HG03460 (cell line): ENCODE data around the gene MUC5AC.

ENCODE experiments used
- ATAC-seq: cut with Tn5 transposase; IDR thresholded peaks from one replicate; pipeline ENCODE4 v1.9.1; 2021; ENCODE audit not compliant: unreplicated experiment

The MUC5AC gene

DNA sequence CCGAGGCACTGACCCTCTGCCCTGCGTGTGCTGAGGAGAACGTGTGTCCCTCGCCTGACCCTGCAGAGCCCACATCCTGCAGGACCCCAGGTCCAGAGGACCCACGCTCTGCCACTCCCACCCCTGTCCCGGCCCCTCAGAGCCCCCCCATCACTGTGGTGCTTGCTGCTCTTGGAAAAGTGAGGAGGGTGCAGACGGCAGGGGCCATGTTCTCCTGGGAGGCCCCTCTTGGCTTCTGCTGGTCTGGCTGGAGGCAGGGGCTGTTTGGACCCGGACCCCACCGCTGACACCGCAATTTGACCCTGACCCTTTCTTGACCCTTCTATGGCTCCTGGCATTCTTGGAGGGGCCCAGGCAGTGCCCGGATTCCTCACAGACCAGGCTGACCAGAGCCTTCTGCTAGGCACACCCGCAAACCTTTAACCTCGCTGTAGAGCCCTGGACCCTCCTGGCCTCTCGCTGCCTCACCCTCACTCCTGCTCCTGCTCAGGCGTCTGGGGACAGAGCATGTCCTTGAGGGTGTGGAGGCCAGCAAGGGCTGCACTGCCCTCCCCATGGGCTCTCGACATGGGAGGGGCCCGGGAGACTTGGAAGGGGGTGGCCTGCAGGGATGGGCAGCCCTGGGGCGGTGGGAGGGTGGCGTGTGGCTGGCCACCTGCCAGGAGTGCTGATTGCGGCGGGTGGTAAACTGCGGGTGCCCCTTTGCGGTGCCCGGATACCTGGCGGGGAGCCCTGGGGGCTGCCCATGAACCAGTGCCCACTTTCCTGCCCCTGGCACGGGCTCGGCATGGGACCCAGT is 37.0 kb upstream of the MUC5AC start:
- no peak for ATAC-seq

DNA sequence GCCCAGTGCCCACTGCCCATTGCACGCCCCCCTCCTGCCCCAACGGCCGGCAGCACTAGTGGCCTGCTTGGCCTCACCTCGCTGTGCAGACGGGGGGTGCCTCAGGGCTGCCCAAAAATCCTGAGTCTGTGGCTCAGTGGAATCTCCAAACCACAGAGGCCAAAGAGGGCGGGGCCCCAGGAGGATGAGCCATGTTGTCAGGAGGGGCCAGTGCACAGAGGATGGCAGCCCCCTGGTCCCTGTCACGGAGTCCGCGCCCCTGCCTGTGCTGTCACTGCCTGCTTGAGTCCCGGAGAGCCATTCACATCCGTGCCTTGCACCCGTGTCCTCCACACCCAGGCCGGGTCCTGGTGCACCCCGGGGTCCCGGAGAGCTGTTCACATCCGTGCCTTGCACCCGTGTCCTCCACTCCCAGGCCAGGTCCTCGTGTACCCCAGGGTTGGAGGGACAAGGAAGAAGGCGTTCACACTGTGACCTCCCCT is 36.4 kb upstream of the MUC5AC start:
- ATAC-seq: no peak

DNA sequence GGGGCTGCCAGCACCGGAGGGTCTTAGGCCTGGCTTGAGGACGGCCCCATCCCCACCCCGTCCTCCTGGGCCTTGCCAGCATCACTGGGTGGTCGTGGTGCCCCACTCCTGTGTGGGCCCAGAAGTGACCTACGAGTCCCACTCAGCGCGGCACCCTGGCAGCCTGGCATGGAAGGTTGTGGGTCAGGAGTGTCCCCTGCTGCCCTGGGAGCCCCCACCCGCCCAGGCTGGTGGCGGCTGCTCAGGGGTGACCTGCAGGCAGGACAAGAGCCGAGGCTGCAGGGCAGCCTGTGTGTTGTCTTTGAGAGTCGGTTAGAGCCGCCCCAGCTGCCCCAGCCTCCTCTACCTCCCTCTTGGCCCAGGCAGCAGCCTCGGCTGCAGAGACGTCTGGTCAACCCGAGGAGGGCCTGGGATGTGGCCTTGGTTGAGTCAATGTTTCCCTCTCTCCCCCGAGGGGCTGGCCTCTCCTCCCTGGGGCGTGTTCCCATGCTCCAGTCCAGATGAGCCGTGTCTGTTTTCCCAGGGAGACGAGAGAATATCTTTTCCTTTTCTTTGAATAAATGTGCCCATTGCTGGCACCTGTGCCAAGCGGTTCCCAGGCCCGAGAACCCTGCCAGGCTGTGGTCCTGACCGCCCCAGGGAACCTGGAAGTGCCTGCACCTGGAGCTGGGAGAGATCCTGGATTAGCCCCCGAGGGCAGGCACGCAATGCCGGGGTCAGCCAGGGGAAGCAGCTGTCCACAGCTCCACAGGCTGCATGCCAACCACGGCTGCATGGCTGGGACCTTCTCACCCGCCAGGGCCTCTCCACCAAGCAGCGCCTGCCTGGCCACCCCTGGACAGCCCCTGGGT is 35.7 kb upstream of the MUC5AC start:
- no peak for ATAC-seq

DNA sequence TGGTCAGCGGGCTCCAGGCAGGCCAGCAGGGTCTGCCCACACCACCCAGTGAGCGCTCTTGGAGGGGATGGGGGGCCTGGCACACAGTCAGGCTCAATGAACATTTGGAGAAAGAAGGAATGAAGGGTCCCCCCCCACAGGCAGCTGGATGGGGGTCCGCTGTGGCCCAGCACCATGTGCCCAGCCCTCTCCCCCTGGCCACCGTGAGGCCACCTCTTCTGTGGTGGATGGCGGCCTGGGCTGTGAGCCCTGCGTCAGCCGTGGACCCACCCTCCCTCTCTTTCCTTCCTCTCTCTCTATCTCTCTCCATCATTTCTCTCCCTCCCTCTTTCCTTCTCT is 35.1 kb upstream of the MUC5AC start:
- ATAC-seq: no peak

DNA sequence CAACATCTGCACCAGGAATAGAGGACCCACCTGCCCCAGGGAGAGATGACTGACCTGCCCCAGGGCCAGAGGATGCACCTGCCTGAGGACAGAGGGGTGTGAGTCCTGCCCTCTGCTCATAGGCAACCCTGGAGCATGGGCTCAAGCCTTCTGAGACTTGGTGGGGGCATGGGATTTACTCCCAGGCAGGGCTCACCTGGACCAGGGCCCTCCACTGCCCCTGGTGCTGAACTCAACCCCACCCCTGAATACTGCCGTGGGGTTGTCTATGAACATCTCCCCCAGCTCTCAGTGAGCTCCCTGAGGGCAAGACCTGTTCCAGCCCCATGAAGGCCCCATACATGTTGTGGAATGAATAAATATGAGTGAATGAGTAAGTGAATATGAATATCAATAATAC is 33.8 kb upstream of the MUC5AC start:
- ATAC-seq: no peak

DNA sequence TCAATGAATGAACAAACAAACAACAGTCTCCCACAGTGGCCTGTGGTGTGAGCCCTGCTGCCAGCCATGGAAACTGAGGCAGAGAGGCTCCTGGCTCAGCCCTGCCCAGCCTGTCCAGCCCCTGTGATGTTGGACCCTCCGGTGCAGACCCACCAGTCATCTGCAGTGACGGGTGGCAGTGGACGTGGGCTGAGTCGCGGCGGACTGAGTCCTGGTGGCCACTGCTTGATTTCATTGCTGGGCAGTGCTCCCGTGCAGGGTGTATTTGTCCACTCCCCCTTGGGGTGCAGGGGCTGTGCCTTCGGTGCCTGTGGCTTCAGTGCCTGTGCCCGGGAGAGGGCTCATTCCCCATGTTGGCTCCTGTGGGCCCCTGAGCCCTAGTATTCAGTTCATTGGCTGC is 31.9 kb upstream of the MUC5AC start:
- no peak for ATAC-seq

DNA sequence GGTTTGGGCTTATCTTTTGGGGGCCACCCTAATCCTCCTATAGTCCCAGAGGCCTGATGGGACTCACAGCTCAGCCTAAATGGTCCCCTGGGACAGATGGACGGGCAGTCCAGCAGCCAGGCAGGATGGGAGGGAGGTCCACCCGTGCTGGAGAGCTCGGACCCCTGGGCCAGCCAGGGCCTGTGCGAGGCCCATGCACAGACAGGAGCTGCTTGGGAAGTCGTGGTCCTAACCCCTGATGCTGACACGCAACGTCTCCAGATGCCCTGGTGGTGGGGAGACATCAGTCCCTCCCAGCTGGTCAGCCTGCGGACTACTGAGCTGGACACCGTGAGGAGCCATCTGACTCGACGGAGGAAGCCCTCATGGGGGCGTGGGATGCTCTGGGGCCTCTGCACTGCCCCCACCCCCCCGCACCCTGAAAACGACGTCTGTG is 31.2 kb upstream of the MUC5AC start:
- ATAC-seq: no peak

DNA sequence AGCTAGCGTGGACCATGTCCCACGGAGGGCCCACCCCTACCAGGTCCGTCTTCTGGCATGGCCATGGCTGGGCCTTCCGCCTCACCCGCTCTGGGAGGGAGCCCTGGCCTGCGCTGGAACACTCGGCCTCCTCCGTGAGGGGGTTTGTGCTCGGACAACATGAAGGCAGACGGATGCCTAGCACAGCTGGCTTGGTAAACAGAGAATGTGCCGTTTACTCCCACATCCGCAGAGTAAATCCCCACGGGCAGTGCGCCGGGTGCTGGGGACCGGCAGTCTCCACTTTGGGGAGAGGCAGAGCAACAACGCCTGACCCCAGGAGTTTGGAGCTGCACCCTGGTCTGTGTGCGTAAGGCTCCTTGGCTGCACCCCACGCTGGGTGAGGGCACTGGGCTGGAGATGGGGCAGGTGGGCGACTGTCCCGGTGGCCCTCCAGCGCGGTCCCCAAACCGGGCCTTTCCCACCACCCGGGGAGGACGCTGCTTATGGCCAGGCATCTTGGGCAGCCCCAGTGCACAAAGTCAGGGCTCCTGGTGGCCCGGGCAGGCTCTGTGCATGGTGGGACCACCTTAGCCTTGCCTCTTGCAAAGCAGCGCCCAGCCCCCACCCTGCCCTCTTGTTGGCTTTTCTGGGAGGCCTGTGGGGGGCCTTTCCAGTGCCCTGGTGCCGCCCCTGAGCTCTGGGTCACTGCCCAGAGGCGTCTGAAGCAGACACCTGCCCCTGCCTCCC is 30.7 kb upstream of the MUC5AC start:
- ATAC-seq: no peak

DNA sequence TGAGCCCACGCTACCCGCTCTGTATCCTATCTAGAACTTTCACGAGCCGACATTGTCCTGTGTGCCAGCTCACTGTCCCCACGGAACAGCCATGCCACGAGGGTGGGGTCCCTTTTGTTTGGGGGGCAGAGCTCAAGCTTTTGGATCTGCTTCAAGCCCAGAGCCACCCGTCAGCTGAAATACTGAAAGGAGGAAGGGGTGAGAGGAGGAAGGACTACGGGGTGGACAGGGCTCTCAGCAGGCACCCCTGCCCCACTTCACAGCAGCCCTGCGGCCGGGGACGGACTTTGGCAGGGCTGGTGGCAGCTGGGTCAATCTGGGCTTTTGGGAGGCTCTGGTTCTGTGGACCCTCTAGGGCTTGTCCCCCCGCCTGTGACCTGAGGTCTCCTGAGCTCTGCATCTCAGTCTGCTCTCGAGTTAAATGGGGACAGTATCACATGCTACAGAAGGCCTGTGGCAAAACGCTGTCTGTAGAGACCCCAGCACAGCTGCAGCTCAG is 30.0 kb upstream of the MUC5AC start:
- ATAC-seq: no peak

DNA sequence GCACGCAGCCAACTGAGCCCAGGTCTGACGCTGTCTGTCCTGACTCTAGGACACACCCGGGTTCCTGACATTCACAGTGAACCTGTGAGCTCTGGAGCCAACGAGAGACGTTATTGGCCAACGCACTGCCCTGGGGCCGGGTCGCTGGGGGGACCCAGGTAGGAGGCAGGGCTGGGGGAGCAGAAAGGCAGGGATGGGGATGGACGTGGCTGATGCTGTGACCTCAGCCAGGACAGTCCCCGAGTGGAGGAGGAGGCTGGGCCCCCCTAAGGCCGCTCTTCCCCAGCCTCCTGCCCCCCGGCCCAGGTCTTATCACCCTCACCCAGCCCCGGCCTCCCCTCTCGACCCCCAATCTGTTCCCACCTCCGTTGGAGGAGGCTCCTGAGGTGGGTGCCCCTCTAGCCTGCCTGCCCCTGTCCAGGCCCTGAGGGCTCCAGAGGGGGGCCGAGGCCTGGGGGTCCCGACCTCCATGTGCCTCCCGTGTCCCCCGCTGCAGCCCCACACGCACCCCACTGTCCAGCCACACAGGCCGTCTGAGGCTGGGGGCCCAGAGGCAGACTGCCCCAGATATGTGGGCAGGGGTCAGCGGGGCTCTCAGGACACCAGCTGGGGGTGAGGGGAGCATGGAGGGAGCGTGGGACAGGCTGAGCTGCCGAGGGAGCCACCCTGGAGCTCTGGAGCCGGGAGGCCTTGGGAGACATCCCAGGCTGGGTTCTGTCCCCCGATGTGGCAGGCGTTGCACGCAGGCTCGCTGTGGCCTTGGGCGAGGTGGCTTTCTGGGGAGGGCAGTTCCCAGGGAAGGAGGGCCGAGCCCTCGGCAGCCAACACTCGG is 29.2 kb upstream of the MUC5AC start:
- no peak for ATAC-seq

DNA sequence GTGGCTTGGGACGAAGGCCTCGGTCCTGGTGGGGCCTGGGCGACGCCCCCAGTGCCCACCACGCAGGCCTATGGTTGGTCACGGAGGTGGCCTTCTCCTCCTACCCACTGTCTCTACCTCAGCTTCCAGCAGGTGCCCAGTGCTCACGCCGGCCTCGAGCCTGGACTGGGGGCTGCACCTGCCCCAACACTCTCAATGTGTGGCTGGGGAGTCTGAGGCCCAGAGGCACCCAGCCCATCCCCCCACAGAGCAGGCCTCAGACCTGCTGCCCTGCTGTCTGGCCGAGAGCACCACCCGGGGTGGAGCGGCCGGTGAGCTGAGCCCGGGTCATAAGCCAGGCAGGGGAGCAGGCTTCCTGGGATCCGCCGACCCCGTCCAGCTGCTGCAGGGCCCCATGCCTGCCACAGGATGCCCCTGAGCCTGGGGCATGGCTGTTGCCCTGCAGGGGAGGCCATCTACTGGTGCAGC is 28.6 kb upstream of the MUC5AC start:
- no peak for ATAC-seq

DNA sequence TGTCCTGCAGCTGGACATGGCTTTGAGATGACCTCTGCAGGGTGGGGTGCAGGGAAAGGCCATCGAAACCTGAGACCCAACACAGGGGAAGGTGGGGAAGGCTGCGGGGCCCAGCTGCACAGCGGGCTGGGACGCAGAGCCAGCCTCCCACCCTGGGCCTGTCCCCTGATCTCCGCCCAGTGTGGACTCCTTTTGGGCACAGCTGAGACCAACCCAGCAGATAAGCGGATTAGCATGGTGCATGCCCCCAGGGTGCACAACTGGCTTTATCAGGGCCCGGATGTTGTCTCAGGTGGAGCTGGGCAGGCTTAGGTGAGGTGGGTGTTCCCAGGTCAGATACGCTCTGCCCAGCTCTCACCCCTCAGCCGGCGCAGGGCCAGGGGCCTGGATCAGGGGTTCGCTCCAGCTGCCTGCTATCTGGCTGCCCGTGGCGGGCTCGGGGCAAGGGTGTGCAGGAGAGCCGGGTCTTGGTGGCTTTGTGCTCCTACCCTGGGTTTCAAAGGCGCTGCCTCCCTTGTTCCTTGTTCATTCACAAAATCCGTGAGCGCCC is 28.1 kb upstream of the MUC5AC start:
- no peak for ATAC-seq

DNA sequence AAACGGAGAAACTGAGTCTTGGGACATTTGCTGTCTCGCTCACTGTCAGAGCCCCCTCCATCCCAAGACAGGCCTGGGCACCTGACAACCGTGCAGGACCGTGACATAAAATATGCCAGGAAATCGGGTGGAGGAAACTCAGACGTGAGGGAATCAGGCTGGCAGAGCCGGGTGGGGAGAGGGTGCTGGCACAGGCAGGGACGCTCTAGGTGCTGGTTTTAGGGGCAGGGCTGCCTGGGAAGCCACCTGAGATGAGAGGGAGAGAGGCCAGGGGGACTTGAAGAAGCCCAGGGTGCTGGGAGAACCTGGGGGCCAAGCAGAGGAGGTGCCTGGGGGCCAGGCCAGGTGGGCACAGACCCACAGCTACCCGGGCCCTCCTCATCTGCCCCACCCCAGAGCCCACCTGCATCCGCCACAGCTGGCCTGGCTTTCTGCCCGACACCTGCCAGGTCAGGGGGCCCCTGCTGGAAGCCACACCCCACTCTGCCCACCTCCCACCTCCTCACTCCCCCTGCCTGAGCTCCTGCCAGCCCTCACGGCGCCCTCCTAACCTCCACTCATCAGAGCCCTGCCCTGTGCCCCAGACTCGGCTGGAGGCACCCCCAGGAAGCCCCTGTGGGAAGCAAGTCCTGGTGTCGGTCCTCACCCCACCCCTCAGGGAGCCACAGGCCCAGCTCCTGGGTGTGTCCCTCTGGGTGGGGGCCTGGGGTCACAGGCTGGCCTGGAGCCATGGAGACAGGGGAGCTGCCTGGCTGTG is 27.3 kb upstream of the MUC5AC start:
- no peak for ATAC-seq

DNA sequence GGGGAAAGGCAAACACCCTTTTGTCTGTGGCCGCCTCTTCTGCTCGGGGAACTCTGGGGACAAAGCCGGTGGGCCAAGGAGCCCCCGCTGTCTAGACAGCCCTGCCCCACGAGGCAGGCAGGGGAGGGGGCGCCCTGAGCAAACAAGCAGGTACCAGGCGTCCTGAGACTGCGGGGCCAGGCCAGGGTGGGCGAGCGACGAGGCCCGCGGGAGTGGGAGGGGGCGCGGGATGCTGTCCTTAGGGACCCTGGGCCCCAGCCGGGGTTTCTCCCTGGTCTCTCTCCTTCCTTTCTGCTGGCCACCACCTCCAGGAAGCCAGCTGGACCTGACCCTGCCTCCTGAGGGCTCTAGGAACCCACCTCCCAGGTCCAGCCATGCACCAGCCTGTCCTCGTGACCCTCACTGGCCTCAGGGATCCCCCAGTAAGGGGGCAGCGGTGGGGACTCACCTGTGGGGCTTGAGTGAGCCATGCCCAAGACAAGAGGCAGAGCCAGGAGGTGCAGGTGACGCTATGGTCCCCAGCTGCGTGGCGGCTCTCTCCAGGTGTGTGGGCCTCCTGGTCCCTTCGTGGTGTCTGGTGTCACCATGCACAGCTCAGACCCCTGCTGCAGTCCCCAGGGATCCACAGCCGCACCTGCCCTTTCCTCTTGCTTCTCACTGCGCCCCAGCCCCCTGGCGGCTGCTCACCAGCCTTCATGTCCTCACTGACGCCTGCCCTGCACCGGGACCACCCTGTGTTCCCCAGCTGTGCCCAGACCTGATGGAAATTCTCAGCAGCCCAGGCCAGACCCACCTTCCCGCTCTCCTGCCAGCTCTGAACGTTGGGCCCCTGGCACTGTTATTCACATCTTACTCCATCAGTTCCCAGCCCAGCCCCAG is 26.5 kb upstream of the MUC5AC start:
- ATAC-seq: no peak

DNA sequence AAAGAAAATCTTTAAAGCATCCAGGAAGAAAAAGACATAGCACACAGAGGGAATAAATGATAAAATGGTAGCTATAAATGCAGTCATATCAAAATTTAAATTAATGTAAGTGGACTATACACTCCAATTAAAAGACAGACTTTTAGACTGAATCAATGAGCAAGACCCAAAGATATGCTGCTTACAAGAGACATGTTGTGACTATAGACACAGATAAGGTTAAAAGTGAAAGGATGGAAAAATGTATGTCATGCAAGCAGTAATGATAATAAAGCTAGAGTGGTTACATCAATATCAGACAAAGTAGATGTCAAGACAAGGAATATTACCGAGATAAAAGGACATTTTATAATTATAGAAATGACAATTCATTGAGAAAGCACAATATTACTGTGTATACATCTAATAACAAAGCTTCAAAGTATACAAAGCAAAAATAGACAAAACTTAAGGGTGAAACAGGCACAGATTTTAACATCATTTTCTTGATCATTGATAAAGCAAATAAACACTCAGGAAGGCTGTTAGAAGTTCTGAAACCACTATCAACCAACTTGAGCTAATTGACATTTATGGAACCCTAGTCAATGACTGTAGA is 22.8 kb upstream of the MUC5AC start:
- no peak for ATAC-seq

DNA sequence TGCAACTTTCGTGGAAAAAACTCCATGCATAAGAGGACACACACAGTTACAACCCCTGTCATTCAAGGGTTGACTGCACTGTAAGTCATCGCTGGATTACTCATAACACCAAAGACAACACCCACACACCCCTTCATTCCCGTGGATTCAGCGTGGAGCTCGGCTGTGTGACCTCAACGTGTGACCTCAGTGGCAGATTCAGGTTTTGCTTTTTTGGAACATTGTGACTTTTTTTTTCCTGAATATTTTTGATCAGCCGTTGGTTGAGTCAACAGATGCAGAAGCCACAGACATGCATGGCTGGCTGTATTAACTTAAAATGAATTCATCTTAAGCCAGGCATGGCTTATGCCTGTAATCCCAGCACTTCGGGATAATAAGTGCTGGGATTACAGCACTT is 19.7 kb upstream of the MUC5AC start:
- no peak for ATAC-seq

DNA sequence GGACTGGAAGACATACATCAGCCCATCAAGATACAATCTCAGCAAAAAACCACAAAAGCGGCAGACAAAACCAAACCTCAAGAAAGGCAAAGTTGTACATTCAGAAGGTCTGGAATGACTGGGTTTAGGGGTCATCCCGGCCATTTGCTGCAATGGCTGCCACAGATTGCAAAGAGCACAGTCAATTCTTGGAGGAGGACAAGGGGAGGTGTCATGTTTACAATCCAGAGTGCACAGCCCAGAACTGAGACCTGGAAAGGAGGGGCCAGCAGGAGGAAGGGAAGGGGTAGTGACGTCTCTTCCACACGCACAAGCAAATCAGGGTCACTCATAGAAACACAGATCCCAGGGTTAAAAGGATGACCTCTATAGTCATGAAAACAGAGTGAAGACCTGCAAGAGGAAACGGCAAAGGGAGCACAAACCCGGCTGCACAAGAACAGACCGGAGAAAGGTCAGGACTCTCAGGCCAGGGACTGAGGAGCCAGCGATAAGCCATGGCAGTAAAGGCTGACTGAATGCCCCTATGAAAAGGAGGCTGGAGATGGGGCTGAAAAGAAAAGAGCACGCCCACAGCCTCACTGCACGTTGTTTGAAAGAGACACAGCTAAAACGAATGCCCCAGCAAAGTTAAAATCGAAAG is 18.2 kb upstream of the MUC5AC start:
- ATAC-seq: no peak
